Stimulated activated CD8-positive, alpha-beta memory T cell treated with anti-CD3 and anti-CD28 coated beads, Interleukin-7, amount 100 ng/mL, for 48 hours (primary cell): ENCODE results near the gene ATG9B.
A peak's percentile ranks its signal among the peaks of the same experiment; 100 is the strongest.
"Not testable (repeated sequence)": the region's sequence is repeated elsewhere in the genome, so short reads cannot be mapped to it uniquely, and the experiment has no call there.

Source experiments
- DNase-seq, 2 donors: peaks; one replicate each; pipeline ENCODE4 v3.0.0-alpha.2; 2020; ENCODE audit warnings: low read depth in 1 of 2; ENCODE audit errors: extremely low read depth in 1 of 2

The ATG9B gene

GRCh38 chr7:151058781-151059366 is 34.6 kb upstream of the ATG9B start:
- no peak for DNase-seq

- peak; percentile 96 to 97 for DNase-seq
These were observed 33.9 kb upstream of the ATG9B start for GRCh38 chr7:151057989-151058780.

- DNase-seq: no peak
These were observed 33.3 kb upstream of the ATG9B start, which contains the start of gene CDK5 for GRCh38 chr7:151057506-151057988. TSS of gene CDK5 (minus strand) at chr7:151057897. CDS start at chr7:151057848, 49 bp downstream.

GRCh38 chr7:151056666-151057505 is 32.6 kb upstream of the ATG9B start:
- DNase-seq: no peak

GRCh38 chr7:151056283-151056665 is 32.0 kb upstream of the ATG9B start:
- DNase-seq: no peak

- DNase-seq: no peak
These were observed 29.5 kb upstream of the ATG9B start for GRCh38 chr7:151053751-151054150.

- DNase-seq: no peak
These were observed 28.8 kb upstream of the ATG9B start for GRCh38 chr7:151053096-151053495.

GRCh38 chr7:151051108-151051507 is 26.8 kb upstream of the ATG9B start:
- DNase-seq: no peak

GRCh38 chr7:151048911-151049463 is 24.7 kb upstream of the ATG9B start:
- no peak for DNase-seq

GRCh38 chr7:151047976-151048815 is 23.9 kb upstream of the ATG9B start, which contains the start of gene ASIC3:
TSS of gene ASIC3 (plus strand) at chr7:151048531. CDS start at chr7:151048886, 355 bp downstream.
- no peak for DNase-seq

GRCh38 chr7:151046603-151047573 is 22.6 kb upstream of the ATG9B start:
- DNase-seq: no peak

GRCh38 chr7:151045967-151046366 is 21.7 kb upstream of the ATG9B start:
- DNase-seq: no peak

- DNase-seq: no peak
These were observed 21.0 kb upstream of the ATG9B start for GRCh38 chr7:151045262-151045661.

GRCh38 chr7:151043959-151044358 is 19.7 kb upstream of the ATG9B start:
- DNase-seq: no peak

- DNase-seq: not testable (repeated sequence)
These were observed 19.2 kb upstream of the ATG9B start for GRCh38 chr7:151043449-151043848.

- no peak for DNase-seq
These were observed 16.5 kb upstream of the ATG9B start for GRCh38 chr7:151040616-151041375.

GRCh38 chr7:151039850-151040548 is 15.7 kb upstream of the ATG9B start:
- DNase-seq: no peak
